ENCODE results near the gene ARL17B.
"Not testable (repeated sequence)": the region's sequence is repeated elsewhere in the genome, so short reads cannot be mapped to it uniquely, and the experiment has no call there.

Gene ARL17B

DNA sequence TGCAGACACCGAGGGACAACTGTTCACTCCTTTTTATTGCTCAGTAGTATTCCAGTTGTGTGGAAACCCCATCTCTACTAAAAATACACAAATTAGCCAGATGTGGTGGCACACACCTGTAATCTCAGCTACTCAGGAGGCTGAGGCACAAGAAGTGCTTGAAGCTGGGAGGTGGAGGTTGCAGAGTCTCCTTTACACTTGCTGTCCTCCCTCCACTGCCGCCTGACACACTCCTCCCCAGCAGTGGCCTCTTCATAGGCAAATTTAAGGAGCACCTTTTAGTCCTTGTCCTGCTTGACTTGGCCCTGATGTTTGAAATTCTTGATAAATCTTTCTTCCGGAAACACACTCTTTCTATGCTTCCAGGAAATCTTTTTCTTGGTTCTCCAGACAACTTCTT, 112.4 kb downstream of the ARL17B start:
- not testable (repeated sequence) for DNase-seq (ENCODE audit: low read depth)

DNA sequence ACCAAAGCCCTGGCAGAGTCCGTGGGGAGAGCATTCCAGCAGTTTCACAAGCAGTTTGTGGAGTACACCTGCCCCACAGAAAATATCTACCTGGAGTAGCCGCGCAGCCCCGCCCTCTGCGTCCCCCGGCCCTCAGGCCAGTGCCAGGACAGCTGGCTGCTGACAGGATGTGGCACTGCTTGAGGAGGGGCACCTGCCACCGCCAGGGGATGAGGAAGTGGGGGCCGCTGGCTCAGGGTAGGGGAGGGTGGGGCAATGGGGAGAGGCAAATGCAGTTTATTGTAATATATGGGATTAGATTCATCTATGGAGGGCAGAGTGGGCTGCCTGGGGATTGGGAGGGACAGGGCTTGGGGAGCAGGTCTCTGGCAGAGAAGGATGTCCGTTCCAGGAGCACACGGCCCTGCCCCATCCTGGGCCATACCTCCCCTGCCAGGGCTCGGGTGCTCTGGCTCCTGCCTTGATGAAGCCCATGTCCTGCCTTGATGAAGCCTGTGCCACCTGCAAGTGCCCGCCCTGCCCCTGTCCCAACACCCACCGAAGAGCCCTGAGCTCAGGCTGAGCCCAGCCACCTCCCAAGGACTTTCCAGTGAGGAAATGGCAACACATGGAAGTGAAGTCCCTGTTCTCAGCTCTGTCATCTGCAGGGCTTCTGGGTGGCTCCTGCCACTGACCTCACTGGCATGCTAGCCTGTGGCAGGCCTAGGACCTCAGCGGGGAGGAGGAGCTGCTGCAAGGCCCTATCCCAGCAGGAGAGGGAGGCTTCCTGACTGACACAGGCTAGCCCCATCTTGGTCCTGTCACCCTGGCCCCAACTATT, 116.4 kb downstream of the ARL17B start:
- not testable (repeated sequence) for DNase-seq (ENCODE audit: low read depth)

DNA sequence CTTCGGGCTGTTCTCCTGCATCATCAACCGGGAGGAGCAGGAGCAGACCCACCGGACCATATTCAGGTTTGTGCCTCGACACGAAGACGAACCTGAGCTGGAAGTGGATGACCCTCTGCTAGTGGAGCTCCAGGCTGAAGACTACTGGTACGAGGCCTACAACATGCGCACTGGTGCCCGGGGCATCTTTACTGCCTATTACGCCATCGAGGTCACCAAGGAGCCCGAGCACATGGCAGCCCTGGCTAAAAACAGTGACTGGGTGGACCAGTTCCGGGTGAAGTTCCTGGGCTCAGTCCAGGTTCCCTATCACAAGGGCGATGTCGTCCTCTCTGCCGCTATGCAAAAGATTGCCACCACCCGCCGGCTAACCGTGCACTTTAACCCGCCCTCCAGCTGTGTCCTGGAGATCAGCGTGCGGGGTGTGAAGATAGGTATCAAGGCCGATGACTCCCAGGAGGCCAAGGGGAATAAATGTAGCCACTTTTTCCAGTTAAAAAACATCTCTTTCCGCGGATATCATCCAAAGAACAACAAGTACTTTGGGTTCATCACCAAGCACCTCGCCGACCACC, 117.1 kb downstream of the ARL17B start:
- not testable (repeated sequence) for DNase-seq (ENCODE audit: low read depth)

DNA sequence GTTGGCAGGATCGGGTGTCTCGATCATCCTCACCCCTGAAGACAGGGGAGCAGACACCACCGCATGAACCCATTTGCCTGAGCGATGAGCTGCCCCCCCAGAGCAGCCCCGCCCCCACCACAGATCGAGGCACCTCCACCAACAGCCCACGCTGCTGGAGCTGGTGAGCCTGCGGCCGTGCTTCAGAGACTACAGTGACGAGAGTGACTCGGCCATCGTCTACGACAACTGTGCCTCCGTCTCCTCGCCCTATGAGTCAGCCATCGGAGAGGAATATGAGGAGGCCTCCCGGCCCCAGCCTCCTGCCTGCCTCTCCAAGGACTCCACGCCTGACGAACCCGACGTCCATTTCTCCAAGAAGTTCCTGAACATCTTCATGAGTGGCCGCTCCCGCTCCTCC, 117.6 kb downstream of the ARL17B start:
- DNase-seq (ENCODE audit: low read depth) = not testable (repeated sequence)

DNA sequence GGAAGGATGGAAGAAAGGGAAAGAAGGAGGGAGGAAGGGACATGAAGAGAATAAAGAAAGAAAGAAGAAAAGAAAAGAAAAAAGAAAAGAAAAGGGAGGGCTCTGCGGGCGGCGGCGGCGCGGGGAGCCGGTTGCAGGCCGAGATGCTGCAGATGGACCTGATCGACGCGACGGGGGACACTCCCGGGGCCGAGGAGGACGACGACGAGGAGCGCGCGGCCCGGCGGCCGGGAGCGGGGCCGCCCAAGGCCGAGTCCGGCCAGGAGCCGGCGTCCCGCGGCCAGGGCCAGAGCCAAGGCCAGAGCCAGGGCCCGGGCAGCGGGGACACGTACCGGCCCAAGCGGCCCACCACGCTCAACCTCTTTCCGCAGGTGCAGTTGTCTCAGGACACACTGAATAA, 118.1 kb downstream of the ARL17B start:
- DNase-seq (ENCODE audit: low read depth) = not testable (repeated sequence)

DNA sequence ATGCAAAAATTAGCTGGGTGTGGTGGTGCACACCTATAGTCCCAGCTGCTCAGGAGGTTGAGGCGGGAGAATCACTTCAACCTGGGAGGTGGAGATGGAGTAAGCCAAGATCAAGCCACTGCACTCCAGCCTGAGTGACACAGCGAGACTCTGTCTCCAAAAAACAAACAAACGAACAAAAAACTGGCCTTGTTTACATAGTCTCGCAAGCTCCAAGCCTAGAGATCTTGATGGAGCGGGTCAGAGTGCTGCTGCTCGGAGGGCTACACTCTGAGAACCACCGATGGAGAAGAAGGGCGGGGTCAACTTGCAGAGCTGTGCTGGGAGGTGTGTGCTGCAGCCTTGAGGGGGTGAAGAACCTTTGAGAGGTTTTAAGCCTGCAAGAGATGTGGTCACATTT, 130.2 kb downstream of the ARL17B start:
- not testable (repeated sequence) for DNase-seq (ENCODE audit: low read depth)

DNA sequence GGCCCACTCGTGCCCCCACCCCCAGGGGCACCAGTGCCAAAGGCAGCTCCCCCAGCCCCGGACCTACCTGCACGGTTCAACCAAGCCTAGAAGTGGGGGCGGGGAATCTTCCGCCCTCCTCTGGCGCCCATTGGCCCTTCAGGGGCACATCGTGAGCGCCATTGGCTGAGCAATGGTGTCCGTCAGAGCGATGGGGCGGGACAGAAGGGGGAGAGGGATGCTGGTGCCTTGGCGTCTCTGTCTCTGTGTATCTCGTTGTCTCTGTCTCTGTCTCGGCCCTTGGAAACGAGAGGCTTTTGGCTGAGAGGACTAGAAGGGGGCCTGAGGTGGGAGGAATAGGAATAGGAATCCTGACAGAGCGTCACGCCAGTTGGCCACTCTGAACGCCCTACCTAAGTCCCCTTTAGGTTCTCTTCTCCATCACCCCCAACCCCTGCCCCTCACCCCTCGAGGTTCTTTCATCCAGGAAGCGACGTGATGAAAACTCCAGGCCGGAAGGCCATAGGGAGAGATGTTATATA, 136.2 kb downstream of the ARL17B start:
- peak; percentile 83 for DNase-seq (ENCODE audit: low read depth)

DNA sequence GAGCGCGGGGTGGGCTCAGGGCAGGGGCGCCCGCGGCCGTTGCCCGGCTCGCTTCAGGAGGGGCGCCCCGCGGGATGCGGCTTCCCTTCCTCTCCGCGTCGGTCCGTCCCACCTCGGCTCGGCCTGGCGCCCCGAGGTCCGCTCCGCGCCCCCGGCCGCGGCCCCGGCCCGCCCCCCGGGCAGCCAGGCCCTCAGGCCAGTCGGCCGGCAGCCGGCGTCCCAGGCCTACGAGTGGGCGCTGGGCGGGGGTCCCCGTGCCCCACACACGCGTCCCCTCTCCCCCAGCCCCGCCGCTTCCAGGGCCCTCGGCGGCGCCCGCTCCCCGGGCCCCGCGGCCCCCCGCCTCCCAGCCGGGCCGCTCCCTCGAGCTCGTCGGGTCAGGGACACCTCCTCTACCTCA, 136.7 kb downstream of the ARL17B start:
- not testable (repeated sequence) for DNase-seq (ENCODE audit: low read depth)
